K562 (cell line): ENCODE data around the gene ZBTB16.

Experiments used
- GABPA ChIP-seq: fragments of 200-800 bp; sonication (Bioruptor generic); conservative IDR thresholded peaks from 2 replicates; pipeline ENCODE4 v1.6.1; 2016; ENCODE audit warnings: low read depth, missing genetic modification characterization, missing compliant biosample characterization
- HNRNPL ChIP-seq: fragments of 200-400 bp; formaldehyde crosslinking; IDR thresholded peaks from 2 replicates; pipeline ENCODE4 v1.6.1; 2017; ENCODE audit warnings: low read depth, mild to moderate bottlenecking, low read length
- MAFK ChIP-seq: IDR thresholded peaks from 2 replicates; pipeline ENCODE4 v1.6.1; 2011; ENCODE audit warnings: low read length, improper control_type of control experiment
- MAZ ChIP-seq, 2 experiments: fragments of 450-650 bp in 1 of 2; sonication (generic) in 1 of 2; formaldehyde crosslinking; IDR thresholded peaks in 1 of 2; conservative IDR thresholded peaks in 1 of 2; 2 replicates each; pipeline versions ENCODE4 v1.4.0 to v1.5.0; 2020; ENCODE audit warnings: mild to moderate bottlenecking in 1 of 2, missing genetic modification reagents in 1 of 2
- NR2C2 ChIP-seq, 2 experiments: fragments of 200-800 bp in 1 of 2; sonication (Bioruptor generic) in 1 of 2; sonication (generic) in 1 of 2; formaldehyde crosslinking in 1 of 2; IDR thresholded peaks; 2 replicates each; pipeline versions ENCODE4 v1.6.1 to v1.8.0; 2016 to 2022; ENCODE audit warnings: mild to moderate bottlenecking in 1 of 2, missing compliant biosample characterization in 1 of 2, missing genetic modification characterization in 1 of 2, missing genetic modification reagents in 1 of 2
- PCBP2 ChIP-seq: fragments of 200-400 bp; formaldehyde crosslinking; IDR thresholded peaks from 2 replicates; pipeline ENCODE4 v1.6.1; 2018; ENCODE audit warnings: low read length, low read depth, mild to moderate bottlenecking, moderate library complexity; ENCODE audit not compliant: poor library complexity, severe bottlenecking
- SIN3B ChIP-seq: fragments of 450-650 bp; IDR thresholded peaks from 2 replicates; pipeline ENCODE4 v1.6.1; 2017; ENCODE audit warnings: low read depth, mild to moderate bottlenecking, moderate library complexity
- ZBTB7A ChIP-seq: IDR thresholded peaks from 2 replicates; pipeline ENCODE4 v1.6.1; 2011; ENCODE audit warnings: low read depth, mild to moderate bottlenecking, low read length, moderate library complexity, borderline replicate concordance; ENCODE audit not compliant: control insufficient read depth
- TF ChIP-seq, protein P1 (sequence below), 3 experiments: IDR thresholded peaks in 2 of 3; conservative IDR thresholded peaks in 1 of 3; 2 replicates each; pipeline ENCODE4 v1.5.1; 2011 to 2012; ENCODE audit warnings: low read length in 3 of 3, mild to moderate bottlenecking in 3 of 3, control low read depth in 2 of 3, improper control_type of control experiment in 1 of 3, inconsistent platforms in 1 of 3, low read depth in 1 of 3, mixed read lengths in 1 of 3, moderate library complexity in 1 of 3; ENCODE audit not compliant: insufficient read depth in 2 of 3
- TF ChIP-seq, protein P2 (sequence below): sonication (generic); formaldehyde crosslinking; IDR thresholded peaks from 2 replicates; pipeline ENCODE4 v1.8.1; 2023; ENCODE audit warnings: mild to moderate bottlenecking, missing genetic modification reagents
- TF ChIP-seq, protein P3 (sequence below): fragments of 450-650 bp; IDR thresholded peaks from 2 replicates; pipeline ENCODE4 v1.6.1; 2016; ENCODE audit warnings: low read depth, mild to moderate bottlenecking, moderate library complexity
- TF ChIP-seq, protein P4 (sequence below): fragments of 450-650 bp; formaldehyde crosslinking; IDR thresholded peaks from 2 replicates; pipeline ENCODE4 v1.4.0; 2020; ENCODE audit warnings: mild to moderate bottlenecking, moderate library complexity

DNA sequence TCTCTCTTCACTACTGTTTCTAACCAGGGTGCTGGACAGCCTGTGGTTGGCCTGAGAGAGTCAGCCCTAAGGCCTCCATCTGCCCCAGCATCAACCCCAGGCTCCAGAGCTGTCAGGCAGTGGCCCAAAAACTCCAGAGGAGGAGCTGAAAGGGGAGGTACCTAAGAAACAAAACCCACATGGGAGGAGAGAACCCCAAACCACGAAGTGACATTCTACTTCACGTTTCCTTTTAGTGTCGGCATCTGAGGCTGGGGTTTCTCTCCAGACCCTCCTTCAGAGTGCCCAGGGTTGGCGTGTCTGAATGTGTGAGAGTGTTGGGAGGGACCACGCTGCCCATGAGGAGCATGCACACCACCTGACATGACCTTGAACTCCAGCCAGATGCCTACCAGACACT lies 166.8 kb downstream of the ZBTB16 start:
- TF ChIP-seq, protein P1, sequence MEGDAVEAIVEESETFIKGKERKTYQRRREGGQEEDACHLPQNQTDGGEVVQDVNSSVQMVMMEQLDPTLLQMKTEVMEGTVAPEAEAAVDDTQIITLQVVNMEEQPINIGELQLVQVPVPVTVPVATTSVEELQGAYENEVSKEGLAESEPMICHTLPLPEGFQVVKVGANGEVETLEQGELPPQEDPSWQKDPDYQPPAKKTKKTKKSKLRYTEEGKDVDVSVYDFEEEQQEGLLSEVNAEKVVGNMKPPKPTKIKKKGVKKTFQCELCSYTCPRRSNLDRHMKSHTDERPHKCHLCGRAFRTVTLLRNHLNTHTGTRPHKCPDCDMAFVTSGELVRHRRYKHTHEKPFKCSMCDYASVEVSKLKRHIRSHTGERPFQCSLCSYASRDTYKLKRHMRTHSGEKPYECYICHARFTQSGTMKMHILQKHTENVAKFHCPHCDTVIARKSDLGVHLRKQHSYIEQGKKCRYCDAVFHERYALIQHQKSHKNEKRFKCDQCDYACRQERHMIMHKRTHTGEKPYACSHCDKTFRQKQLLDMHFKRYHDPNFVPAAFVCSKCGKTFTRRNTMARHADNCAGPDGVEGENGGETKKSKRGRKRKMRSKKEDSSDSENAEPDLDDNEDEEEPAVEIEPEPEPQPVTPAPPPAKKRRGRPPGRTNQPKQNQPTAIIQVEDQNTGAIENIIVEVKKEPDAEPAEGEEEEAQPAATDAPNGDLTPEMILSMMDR (IDR thresholded peaks at IDR 0.05 in 2 of 3, conservative IDR thresholded peaks at IDR 0.05 in 1 of 3; ENCODE audit: insufficient read depth in 2 of 3, low read depth in 1 of 3, low read length in 3 of 3) = no peak
- TF ChIP-seq PCBP2 (no peak), ZBTB7A (no peak), NR2C2 (CRISPR knock-in tag; IDR thresholded peaks at IDR 0.05) (no peak), NR2C2 (tag; IDR thresholded peaks at IDR 0.05) (no peak), MAFK (no peak), HNRNPL (no peak), GABPA (tag) (no peak), SIN3B (no peak), MAZ (CRISPR knock-in tag; conservative IDR thresholded peaks at IDR 0.05 in 1 of 2, IDR thresholded peaks at IDR 0.05 in 1 of 2) (no peak)
- TF ChIP-seq, protein P2, sequence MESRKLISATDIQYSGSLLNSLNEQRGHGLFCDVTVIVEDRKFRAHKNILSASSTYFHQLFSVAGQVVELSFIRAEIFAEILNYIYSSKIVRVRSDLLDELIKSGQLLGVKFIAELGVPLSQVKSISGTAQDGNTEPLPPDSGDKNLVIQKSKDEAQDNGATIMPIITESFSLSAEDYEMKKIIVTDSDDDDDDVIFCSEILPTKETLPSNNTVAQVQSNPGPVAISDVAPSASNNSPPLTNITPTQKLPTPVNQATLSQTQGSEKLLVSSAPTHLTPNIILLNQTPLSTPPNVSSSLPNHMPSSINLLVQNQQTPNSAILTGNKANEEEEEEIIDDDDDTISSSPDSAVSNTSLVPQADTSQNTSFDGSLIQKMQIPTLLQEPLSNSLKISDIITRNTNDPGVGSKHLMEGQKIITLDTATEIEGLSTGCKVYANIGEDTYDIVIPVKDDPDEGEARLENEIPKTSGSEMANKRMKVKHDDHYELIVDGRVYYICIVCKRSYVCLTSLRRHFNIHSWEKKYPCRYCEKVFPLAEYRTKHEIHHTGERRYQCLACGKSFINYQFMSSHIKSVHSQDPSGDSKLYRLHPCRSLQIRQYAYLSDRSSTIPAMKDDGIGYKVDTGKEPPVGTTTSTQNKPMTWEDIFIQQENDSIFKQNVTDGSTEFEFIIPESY (CRISPR knock-in tag) = no peak
- TF ChIP-seq, protein P3, sequence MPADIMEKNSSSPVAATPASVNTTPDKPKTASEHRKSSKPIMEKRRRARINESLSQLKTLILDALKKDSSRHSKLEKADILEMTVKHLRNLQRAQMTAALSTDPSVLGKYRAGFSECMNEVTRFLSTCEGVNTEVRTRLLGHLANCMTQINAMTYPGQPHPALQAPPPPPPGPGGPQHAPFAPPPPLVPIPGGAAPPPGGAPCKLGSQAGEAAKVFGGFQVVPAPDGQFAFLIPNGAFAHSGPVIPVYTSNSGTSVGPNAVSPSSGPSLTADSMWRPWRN = no peak
- TF ChIP-seq, protein P4, sequence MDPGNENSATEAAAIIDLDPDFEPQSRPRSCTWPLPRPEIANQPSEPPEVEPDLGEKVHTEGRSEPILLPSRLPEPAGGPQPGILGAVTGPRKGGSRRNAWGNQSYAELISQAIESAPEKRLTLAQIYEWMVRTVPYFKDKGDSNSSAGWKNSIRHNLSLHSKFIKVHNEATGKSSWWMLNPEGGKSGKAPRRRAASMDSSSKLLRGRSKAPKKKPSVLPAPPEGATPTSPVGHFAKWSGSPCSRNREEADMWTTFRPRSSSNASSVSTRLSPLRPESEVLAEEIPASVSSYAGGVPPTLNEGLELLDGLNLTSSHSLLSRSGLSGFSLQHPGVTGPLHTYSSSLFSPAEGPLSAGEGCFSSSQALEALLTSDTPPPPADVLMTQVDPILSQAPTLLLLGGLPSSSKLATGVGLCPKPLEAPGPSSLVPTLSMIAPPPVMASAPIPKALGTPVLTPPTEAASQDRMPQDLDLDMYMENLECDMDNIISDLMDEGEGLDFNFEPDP (CRISPR knock-in tag) = no peak
